ENCODE measurements around the gene ETF1.
"Not testable (repeated sequence)": the region's sequence is repeated elsewhere in the genome, so short reads cannot be mapped to it uniquely, and the experiment has no call there.

ETF1 gene

DNA sequence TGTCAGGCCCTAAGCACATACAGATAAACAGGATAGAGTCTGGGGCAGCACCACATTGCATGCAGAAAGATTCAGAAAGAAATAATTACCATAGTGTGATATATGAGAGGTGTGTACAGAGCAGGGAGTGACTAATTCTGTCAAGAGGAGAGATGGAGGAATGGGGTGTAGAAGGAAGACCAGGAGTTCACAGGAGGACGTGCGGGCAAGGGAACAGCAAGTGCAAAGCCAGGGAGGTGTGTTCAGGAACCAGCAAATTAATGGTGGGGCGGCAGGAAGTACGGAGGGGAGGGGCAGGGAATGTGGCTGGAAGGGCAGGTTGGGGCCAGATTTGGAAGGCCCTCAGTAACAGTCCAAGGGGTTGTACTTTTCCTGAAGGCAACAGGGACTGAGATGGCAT lies 60.4 kb downstream of the ETF1 start:
- DNase-seq: no peak

DNA sequence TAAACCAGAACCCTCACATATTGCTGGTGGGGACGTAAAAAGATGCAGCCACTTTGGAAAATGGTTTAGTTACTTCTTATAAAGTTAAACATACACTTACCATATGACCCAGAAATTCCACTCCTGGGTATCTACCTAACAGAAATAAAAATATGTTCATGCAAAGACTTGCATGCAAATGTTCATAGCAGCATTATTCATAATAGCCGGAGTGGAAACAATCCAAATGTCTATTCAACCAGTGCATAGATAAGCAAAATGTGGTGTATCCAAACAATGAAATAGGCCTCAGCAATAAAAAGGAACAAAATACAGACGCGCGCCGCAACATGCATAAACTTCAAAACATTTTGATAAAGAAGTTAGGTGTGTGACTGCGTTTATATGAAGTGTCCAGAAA lies 66.1 kb downstream of the ETF1 start:
- DNase-seq: no peak

DNA sequence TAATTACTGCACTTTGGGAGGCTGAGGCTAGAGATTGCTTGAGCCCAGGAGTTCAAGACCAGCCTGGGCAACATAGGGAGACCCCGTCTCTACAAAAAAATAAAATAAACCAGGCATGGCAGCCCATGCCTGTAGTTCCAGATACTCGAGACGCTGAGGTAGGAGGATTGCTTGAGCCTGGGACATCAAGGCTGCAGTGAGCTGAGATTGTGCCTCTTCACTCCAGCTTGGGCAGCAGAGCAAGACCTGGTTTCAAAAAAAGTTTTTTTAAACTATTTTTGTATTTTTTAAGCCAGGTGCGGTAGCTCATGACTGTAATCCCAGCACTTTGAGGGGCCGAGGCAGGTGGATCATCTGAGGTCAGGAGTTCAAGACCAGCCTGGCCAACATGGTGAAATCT lies 69.9 kb downstream of the ETF1 start:
- not testable (repeated sequence) for DNase-seq

DNA sequence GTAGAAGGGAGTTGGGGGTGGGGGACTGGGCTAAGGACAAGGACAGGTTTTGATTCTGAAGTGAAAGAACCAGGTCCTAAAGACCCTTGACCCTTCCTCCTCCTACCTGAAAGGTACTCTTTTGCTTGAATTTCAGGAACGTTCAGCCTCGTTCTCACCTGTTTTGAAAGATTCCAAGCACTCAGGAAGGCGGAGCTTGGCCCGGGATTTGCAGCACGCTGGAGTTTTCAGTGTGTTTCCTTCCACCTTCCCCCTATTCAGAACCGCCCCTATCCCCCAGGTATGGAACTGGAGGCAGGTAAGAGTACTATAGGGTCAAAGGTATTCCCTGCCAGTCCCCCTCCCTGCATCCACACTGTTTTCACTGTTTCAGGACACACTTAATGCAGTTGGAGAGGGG lies 70.7 kb downstream of the ETF1 start:
- no peak for DNase-seq

DNA sequence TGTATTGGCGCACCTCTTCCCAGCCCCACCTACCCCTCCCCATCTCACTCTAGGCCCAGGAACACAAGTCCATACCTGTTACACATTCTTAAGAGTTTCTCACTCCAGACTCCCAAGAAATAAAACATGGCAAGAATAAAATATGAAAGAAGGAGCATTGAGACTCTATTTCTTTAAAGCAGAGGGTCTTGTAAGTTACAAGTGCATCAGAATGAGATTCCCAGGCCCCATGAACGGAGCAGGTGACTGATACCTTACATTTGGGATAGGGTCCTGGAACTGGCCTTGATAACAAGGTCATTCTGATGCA lies 72.0 kb downstream of the ETF1 start:
- DNase-seq: no peak

DNA sequence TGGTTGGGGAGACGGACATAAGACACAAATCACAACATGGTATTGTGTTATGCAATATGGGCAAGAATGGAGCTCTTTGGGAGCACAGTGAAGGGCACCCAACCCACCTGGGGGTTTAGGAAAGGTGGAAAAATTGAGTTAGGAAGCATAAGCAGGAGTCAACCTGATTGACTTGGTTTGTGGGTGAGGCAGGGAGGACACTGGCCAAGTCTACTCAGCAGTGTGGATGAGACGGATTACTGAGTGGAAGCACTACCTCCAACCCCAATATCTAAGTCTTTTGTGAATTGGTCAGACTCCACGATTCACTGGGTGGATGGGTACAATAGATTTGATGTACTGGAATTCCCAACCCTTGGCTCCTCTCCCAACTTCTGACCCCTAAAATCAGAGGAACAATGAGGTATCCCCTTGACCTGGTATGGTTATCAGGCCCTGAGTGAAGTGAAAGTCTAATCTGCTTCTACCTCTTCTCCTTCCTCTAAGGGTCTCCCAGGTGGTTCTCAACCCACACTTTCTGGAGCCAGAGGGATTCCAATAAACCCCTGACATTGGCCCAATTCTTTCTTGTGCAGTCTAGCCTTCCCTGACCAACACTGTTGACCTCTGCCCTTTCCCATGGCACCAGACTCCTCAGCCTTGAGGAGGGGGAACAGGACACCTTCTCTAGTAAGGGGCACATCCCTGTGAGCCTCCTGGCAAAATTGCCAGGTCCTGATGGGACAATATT lies 72.5 kb downstream of the ETF1 start:
- peak; percentile 43 for DNase-seq

DNA sequence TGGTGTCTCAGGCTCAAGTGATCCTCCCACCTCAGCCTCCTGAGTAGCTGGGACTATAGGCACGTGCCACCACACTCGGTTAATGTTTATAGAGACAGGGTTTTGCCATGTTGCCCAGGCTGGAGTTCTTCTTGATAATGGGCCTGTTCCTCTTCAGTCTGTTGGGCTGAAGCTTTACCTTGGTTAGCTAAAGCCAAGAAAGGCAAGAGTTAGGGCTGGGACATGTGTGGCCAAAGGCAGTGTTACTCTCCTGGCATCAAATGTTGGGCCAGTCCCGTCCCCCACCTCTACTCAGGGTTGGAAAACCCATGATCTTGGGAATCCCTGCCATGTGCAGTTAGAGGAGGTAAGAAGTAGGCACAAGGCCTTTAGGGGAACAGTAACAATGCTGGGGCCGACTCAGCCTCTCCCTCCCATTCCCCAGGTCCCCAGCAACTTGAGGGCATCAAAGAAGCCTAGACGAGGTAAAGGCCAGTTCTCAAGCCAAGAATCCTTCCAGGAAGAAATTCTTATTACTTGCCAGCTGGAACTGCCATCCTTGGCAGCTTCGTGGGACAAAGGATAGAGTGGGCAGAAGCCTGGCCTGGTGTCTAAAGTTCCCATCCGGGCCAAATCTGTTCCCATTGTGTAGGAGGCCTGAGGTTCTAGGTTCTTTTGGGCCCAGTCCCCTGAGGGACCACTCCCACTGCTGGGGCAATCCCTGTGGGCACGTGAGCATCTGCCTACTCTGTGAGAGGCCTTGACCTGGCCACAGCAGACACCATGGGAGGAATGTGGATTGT lies 73.3 kb downstream of the ETF1 start:
- peak; percentile 59 for DNase-seq

DNA sequence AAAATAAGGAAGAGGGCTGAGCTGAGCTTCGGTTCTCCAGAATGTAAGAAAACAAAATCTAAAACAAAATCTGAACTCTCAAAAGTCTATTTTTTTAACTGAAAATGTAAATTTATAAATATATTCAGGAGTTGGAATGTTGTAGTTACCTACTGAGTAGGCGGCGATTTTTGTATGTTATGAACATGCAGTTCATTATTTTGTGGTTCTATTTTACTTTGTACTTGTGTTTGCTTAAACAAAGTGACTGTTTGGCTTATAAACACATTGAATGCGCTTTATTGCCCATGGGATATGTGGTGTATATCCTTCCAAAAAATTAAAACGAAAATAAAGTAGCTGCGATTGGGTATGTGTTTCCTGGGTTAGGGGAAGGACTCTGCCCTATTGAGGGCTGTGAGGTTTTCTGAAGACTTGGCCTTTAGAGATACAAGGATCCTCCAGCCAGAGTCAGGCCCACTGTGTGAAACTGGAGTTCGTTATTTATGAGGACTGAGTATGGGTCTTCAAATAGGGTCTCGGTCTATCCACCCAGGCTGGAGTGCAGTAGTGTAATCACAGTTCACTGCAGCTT lies 74.0 kb downstream of the ETF1 start:
- DNase-seq: no peak

DNA sequence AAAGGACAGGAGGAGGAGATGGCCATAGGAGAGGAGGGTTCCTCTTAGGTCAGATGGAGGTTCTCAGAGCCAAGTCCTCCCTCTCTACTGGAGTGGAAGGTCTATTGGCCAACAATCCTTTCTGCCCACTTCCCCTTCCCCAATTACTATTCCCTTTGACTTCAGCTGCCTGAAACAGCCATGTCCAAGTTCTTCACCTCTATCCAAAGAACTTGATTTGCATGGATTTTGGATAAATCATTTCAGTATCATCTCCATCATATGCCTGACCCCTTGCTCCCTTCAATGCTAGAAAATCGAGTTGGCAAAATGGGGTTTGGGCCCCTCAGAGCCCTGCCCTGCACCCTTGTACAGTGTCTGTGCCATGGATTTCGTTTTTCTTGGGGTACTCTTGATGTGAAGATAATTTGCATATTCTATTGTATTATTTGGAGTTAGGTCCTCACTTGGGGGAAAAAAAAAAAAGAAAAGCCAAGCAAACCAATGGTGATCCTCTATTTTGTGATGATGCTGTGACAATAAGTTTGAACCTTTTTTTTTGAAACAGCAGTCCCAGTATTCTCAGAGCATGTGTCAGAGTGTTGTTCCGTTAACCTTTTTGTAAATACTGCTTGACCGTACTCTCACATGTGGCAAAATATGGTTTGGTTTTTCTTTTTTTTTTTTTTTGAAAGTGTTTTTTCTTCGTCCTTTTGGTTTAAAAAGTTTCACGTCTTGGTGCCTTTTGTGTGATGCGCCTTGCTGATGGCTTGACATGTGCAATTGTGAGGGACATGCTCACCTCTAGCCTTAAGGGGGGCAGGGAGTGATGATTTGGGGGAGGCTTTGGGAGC lies 74.7 kb downstream of the ETF1 start:
- no peak for DNase-seq

DNA sequence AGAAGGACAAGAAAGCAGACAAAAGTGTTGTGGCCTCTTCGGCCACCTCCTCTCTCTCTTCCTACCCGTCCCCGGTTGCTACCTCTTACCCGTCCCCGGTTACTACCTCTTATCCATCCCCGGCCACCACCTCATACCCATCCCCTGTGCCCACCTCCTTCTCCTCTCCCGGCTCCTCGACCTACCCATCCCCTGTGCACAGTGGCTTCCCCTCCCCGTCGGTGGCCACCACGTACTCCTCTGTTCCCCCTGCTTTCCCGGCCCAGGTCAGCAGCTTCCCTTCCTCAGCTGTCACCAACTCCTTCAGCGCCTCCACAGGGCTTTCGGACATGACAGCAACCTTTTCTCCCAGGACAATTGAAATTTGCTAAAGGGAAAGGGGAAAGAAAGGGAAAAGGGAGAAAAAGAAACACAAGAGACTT lies 75.3 kb downstream of the ETF1 start:
- DNase-seq: no peak

DNA sequence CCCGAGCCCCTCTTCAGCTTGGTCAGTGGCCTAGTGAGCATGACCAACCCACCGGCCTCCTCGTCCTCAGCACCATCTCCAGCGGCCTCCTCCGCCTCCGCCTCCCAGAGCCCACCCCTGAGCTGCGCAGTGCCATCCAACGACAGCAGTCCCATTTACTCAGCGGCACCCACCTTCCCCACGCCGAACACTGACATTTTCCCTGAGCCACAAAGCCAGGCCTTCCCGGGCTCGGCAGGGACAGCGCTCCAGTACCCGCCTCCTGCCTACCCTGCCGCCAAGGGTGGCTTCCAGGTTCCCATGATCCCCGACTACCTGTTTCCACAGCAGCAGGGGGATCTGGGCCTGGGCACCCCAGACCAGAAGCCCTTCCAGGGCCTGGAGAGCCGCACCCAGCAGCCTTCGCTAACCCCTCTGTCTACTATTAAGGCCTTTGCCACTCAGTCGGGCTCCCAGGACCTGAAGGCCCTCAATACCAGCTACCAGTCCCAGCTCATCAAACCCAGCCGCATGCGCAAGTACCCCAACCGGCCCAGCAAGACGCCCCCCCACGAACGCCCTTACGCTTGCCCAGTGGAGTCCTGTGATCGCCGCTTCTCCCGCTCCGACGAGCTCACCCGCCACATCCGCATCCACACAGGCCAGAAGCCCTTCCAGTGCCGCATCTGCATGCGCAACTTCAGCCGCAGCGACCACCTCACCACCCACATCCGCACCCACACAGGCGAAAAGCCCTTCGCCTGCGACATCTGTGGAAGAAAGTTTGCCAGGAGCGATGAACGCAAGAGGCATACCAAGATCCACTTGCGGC lies 75.9 kb downstream of the ETF1 start:
- no peak for DNase-seq

DNA sequence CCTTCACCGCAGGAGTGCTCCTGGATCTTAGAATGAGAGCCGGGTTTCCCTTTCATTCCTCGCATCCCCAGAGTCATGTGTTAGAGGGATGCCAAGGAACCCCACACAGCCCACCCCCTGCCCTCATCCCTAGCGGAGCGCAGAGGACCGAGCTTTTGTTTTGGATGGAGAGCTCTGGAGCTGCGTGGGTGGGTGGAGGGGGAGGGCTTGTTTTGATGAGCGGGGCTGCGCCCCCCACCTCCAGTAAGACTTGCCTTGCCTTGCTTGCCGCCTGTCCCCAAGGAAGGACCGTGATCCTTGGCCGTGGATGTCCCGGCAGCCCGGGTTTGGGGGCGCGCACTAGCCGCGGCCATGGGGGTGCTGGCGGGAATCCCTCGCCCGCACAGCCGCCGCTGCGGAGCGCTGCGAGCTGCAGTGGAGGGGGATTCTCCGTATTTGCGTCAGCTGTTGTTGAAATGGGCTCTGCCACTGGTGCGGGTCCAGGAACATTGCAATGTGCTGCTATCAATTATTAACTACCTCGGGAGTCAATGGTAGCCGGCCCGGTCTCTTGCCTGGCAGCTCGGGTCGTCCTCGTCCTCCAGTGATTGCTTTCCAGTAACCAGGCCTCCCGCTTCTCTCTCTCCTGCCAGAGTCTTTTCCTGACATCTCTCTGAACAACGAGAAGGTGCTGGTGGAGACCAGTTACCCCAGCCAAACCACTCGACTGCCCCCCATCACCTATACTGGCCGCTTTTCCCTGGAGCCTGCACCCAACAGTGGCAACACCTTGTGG lies 76.7 kb downstream of the ETF1 start:
- DNase-seq: peak; percentile 33

DNA sequence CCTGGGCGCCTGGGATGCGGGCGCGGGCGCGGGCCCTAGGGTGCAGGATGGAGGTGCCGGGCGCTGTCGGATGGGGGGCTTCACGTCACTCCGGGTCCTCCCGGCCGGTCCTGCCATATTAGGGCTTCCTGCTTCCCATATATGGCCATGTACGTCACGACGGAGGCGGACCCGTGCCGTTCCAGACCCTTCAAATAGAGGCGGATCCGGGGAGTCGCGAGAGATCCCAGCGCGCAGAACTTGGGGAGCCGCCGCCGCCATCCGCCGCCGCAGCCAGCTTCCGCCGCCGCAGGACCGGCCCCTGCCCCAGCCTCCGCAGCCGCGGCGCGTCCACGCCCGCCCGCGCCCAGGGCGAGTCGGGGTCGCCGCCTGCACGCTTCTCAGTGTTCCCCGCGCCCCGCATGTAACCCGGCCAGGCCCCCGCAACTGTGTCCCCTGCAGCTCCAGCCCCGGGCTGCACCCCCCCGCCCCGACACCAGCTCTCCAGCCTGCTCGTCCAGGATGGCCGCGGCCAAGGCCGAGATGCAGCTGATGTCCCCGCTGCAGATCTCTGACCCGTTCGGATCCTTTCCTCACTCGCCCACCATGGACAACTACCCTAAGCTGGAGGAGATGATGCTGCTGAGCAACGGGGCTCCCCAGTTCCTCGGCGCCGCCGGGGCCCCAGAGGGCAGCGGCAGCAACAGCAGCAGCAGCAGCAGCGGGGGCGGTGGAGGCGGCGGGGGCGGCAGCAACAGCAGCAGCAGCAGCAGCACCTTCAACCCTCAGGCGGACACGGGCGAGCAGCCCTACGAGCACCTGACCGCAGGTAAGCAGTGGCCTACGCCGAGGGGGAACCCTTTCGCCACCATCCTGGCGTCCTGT lies 77.5 kb downstream of the ETF1 start, which contains the start of gene EGR1:
EGR1 (plus strand) TSS at position 219 of the 864 bp plus-strand sequence; CDS start at position 502, 283 bp downstream.
- DNase-seq: peak; percentile 86

DNA sequence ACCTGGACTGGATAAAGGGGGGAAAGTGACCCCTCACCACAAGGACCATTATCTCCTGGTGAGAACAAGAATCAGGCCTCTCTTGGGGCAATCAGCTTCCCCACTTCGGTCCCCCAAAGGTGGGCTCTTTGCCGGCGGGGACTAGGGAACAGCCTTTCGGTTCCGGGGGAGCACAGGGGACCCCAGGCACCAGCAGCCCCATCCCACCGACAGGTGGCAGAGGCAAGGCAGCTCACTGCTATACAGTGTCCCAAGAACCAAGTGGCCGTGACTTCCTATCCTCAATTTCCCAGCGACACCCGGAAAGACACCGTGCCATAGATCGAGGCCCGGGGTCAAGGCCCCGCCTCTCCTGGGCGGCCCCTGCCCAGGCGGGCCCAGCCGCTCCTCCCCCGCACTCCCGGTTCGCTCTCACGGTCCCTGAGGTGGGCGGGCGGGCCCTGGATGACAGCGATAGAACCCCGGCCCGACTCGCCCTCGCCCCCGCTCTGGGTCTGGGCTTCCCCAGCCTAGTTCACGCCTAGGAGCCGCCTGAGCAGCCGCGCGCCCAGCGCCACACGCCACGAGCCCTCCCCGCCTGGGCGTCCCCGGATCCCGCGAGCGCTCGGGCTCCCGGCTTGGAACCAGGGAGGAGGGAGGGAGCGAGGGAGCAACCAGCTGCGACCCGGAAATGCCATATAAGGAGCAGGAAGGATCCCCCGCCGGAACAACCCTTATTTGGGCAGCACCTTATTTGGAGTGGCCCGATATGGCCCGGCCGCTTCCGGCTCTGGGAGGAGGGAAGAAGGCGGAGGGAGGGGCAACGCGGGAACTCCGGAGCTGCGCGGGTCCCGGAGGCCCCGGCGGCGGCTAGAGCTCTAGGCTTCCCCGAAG lies 78.4 kb downstream of the ETF1 start:
- peak; percentile 96 for DNase-seq

DNA sequence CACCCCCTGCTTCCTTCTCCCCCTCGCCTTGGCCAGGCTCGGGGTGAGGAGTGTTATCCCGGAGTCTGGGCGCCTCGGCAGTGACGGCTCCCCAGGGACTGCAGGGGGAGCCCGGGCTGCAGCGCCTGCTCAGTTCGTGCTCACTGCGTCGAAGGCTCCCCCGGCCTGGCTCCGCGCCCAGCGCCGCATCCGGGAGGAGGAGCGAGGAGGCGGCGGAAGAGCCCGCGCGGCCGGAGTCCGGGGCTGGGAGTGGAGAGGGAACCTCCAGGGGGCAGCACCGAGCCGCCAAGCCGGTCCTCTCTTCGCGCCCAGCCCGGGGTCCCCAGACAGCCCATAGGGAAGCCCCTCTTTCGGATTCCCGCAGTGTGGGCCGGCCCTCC lies 79.0 kb downstream of the ETF1 start:
- DNase-seq: peak; percentile 90

DNA sequence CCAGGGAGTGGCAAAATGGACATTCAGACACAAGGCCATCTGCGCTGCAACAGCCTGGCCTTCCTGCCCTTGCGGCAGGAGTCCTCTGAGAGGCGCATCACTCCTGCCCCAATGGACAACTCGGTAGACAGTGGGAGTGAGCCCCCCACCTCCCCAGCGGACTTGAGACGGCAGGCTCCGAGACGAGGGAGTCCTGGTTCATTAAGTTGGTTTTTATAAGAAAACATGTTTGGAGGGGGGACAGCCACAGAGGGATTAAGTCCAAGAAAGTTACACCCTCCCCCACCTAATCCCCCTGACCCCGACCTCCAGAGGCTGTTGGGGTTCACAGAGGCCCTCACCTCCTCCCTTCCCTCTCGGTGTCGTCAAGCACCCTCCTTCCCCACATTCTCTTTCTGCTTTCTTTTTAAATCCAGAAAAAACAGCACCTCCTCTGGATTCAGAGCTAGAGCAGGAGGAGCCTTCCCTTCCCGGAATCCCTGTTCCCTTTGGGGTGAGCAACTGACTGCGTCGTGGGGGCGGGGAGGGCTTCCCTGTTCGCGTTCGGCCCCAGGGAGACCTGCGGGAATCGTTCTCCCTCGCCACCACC lies 79.5 kb downstream of the ETF1 start:
- no peak for DNase-seq

DNA sequence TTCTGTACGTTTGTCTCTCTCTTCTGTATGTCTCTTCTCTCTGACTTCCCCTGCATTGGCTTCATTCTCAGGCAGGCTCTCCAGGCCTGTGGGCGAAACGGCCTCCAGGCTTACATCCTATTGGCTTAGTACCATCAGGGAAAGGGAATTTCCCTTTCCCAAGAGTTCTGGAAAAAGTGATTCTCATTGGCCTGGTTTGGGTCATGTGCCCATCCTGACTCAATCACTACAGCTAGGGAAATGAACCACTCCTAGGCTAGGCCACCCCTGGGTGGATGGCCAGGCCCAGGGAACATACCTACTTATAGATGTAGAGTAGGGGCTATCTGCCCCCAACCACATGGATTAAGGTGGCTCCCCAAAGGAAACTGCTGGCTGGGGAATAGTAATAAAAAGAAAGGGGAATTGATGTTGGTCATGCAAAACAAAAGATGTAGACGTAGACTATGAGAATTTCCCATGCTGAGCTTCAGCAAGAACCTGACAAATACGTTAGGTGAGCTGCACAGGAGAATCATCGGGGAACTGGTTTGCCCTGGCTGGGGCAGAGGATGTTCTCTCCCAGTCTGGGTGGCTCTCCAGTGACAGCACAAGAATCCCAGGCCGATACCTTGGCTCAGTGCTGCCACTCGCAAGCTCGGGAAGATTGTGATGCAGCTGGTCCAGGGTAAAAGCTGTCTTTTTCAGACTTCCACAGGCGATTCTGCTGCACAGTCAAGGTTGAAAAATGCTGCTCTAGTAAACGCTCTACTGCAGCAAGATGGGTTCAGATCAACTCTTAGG lies 81.5 kb downstream of the ETF1 start:
- DNase-seq: peak; percentile 74

DNA sequence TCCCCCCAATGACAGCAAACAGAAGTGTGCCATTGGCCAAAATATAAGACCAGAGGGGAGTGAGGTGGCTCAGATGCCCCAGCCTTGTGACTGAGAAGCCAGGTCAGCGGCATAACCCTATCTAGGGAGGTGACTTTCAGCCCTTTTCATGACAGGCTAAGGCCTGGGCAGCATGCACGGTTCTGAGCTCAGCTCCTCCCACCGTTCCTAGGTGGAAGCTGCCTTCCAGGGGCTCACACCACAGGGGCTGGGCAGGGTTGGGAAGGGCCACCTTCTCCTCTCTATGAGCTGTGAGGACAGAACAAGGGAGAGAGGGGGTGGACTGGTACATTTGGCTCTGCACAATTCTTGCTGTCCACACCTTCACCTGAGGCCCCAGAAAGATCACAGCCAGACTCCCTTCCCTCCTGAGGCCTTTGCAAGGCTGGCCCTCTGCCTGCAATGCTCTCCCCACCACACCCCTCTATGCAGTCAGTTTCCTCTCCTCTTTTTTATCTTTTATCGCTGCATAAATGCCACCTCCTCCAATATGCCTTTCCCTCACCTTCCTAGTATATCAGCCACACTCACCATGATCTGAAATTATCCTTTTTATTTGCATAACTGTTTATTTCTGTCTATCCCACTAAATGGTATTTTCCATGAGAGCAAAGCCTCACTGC lies 82.9 kb downstream of the ETF1 start:
- no peak for DNase-seq
